Fibroblast of upper back skin (primary cell): ENCODE results near the gene ETS1.

Experiments
- DNase-seq: peaks from one replicate; pipeline ENCODE4 v3.0.0-alpha.2; 2013

Gene ETS1

DNA sequence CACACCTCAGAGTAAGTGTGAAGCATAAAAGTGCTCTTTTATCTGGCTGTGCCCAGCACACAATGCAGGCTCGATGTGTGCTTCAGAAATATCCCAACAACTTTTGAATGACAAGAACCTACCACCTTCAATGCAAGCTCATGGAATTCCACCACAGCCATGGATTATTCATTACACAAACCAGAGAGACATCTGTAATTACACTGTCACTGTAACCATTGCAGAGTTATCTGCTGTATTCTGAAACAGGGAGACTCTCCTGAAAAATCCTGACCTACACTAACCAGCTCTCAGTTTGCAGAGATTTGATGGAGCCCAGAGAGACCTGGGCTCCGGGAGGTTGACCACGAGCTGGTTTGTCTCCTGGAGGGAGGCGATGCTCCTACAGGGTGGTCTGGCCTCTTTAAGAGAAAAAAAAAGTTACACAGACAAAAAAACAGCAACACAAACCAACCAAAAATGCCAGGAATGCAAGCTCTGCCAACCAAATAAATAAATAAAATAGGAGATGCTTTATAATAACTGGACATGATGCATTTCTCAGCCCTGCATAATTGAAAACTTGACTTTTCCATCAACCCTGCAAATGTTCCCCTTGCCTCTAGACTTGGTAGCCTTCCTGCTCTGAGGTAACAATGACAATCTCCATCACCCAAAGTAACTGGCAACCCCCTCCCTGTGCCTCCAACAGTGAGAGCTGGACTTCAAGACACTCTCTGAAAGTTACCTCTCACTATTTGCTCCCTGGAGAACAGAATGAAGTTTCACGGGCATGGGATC, 69.7 kb downstream of the ETS1 start:
- peak; percentile 70 for DNase-seq

DNA sequence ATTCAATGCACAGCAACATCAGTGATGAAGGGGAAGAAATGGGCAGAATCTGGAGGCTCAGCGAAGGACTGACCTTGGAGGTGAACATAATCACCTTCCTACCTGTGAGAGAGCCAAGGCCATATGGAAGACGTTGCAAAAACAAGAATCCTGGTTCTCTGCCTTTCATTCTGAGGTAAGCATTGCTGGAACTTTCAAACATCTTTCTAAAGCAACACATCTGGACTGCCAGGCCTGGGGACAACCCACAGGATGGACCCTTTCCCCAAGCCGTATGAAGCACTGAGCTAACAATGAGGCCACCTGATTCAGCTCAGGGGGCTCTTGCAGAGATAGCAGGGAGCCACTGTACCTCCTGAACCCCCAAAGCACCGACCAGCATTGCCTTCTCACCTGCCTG, 70.5 kb downstream of the ETS1 start:
- no peak for DNase-seq

DNA sequence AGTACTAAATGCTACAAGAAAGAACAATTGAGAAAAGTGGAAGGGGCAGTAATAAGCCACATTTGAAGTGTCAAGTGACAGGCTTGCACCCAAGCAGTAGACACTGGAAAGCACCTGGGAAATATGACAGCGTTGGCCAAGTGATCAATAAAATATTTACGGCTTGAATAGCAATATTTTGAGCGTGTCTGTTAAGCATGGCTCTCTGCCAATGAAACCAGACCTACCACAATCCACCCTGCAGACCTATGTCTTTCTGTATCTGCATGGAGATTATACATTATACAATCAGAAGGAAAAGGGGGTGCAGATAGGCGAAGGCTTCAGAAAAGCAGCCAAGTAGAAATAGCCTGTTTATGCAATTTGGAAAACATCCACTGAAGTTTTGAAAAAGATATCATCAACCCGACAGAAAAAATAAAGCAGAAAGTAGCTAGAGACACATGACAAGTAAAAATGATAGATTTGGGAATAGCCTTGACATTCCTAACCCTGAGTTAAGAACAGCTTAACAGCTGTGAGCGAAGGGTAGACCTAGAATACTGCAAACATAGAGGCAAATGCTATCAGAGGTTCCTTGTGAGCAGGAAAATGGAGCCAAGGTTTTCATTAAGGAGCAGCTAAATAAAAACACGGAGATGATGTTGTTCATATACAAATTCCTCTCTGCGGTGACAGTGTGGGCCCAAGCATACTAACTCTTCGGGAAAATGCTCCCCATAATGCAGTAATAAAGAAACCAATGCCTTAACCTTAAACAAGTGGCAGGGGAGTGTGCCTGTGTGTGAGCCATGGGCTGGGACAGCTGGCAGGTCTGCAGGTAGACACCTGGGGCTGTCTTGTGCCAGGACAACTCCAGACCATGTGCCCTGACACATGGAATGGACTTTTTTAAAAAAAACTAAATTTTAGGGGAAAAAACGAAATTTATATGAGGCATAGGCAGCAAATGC, 71.3 kb downstream of the ETS1 start:
- DNase-seq, result no peak

DNA sequence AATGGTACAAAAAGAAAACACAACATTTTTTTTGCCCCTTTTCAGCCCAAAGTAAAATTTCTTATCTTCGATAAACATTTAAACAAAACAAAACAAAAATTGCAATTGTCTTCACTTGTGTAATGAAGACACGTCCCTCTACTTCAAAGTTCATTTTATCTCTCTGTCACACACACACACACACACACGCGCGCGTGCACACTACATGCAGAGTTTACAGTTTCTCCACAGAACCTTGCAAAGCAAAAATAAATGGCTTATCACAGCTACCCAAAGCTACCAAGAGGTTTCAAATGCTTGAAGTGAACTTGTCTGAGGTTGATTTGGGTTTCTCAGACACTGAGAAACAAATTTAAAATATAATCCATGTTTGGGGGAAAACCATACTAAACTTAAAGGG, 72.3 kb downstream of the ETS1 start:
- no peak for DNase-seq

DNA sequence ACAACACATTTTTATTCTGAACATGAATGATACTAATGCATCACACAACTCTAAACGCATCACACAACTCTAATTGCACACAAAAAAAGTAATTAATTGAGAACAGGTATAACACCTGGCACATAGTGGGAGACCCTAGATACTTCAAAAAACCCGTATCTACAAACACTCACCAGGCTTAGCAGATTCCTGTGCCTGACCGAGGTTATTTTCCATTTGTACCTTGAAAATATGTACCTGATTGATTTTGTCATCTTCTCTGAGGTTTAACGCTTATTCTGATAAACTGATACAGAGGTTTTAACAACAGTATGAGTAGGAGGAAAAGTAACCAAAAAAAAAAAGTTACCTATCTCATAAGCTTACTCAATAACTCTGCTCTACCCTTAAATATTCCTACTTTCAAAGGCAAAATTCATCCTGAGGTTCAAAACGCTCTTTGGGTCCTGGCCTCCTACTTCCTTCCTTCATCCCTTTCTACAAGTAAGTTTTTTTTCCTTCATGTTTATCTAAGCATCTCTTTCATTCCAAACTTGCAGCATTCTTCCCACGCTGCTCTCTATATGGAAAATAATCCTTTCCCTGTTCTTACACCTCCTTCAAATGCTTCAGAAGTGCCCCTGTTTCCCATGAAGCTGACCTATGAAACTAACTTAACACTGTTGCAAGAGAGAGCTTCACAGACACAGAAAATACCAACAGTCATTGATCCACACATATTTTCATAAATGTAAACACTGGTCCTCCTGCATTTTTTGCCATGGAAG, 73.3 kb downstream of the ETS1 start:
- DNase-seq, result no peak

DNA sequence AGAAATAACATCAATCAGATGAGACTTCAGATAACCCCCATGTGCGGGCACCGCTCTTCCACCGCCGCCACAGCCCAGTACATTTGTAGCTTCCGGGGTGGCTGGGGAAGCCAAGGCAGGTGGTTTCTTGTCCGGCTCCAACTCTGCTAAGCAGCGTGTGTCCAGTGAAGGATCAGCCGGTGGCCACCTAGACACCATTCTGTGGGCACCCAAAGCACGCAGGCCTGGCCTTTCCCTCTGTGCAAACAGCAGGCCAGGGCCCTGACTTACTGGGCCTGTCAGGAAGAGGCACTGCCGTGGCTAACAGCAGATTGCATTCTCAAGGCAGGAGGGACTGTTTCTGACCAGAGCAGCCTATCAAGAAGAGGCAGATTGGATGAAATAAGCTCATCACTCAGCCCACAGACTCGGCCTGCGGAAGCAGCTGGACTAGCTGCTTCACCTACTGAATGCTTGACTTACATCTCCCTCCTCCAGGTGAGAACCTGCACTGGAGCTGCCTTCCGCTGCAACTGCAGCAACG, 74.8 kb downstream of the ETS1 start:
- no peak for DNase-seq

DNA sequence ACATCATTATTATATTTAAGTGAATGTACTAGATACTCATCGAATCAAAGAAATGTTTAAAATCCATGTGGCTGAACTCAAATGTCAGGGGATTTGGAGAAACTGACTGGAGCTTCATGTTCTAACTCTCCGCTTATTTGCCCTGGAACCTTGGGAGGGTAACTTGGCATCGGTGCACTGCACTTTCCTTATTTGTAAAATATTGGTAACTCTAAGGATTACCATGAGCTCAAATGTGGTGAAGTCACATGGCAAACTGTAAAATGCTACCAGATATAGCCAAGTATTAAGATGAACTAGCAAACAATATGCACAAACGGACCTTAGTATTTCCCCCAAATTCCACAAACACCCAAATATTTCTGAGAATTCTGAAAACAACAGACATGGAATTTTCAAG, 75.6 kb downstream of the ETS1 start:
- no peak for DNase-seq

DNA sequence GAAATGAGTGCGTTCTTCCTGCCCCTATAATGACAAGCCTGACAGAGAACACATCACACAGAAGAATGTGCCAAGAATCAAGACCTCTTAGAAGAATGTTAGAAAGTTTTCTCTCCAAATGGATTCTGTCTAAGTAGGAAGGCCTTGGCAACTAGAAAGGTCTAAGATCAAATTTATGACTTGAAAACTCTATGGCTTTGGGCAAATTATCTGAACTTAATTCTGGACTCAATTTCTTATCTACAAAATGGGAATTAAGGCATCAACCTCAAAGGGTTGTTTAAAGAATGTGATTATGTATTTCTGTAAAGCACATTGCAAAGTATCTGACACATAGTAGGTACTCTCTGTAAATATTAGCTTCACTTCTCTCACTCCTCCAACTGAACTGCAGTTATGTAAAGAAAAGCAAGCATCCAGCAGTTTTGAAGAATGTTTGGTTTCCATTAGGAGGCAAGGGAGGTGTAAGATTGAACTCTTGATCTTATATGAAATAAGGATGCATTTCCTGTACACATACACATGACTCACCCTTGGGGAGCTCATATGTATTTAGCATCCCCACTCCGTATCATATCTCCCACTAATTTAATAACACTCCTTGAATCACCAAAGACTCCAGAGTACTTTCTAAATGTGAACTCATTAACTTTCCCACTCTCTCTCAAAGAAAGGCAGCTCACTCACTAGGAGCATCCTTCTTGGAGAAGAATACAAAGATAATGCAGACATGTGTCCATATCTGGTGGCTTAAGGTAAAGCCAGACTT, 77.6 kb downstream of the ETS1 start:
- DNase-seq, result no peak

DNA sequence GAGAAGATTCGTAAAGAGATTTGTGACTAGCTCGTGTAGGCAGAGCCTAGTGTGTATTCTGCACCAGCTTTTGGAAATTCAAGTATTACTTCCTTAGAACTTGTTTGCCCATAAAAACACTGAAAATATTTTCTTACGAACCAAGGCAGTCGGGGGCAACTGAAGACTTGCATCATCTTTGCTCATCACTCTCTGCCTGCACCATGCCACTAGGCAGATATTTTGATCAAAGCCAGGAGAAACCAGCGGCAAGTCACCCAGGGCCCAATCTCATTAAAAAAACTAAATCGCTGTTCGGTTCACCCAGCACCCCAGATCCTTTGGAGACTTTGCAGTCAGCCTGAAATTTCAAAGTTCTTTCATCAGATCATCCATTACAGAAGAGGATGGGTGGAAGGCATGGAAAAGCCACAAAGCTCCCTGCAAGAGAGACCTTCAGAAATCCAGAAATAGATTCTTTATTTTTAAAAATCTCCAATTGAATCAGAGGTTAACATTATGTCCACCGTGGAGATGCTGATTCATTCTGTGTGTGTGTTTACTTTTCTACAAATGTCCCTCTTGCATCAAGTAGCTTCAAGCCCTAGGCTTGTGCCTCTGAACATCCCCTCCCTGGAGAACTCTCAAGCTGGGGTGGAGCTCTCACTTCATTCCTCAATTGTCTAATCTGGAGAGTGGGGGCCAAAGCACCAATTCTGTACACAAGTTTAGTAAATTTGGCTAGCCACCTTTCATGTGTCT, 78.4 kb downstream of the ETS1 start:
- peak; percentile 61 for DNase-seq

DNA sequence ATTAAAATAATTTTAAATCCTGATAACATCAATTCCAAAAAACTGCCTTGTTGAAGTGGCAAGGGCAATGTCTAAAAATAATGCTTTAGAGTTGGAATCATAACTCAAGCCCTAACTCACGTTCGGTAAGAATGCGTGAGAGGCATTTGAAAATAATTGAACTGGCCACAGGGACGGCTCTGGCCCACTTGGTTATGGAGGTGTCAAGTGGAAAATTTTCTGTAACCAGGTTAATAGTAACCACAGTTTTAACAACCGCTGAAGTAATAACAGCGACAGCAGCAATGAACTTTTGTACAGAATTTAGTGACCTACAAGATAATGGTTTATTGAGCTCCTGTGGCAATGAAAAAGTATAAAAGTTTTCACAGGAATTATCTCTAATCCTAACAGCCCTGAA, 79.4 kb downstream of the ETS1 start:
- no peak for DNase-seq

DNA sequence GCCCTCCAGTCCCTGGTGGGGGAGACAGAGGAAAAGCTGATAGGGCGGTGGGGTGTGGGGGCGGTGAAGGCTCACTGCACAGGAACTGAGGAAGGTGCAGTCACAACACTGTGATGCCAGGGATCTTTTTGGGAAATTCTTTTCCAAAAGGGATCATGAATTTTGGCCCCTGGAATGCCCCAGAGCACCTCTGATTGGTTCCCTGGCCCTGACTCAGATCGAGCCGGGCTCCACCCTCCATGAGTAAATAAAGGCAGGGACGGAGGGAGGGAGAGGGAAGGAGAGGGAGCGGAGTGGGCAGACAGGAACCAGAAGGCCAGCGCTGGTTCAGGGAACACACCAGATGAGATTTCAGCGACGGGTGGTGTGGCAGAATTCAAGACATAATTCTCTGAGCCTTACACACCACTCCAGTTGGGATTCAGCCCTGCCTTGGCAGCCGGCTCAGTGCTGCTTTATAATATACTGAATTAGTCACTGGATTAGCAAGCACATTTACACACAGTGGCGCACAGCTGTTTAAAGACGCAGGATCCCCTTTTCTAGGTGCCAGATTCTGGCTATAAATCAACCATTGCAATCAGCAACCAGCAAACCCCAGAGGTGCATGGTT, 80.3 kb downstream of the ETS1 start:
- DNase-seq, result peak; percentile 97

DNA sequence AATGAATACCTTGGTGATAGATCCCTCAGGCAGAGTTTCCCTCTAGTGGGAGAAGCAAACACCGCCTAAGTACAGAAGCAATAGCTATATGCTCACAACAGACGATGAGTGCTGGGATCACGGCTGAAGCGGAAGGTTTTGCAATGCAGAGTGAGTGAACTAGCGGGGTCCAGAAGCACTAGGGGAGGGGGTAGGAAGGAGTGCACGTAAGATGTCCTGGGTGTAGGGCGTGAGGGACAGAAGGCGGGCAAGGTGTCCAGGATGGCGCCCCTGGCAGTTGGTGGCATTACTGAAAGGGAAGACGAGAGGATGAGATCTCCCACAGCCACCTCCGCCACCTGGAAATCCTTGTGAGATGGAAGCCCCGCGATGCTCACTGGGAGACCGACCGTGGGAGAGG, 81.0 kb downstream of the ETS1 start:
- DNase-seq, result no peak

DNA sequence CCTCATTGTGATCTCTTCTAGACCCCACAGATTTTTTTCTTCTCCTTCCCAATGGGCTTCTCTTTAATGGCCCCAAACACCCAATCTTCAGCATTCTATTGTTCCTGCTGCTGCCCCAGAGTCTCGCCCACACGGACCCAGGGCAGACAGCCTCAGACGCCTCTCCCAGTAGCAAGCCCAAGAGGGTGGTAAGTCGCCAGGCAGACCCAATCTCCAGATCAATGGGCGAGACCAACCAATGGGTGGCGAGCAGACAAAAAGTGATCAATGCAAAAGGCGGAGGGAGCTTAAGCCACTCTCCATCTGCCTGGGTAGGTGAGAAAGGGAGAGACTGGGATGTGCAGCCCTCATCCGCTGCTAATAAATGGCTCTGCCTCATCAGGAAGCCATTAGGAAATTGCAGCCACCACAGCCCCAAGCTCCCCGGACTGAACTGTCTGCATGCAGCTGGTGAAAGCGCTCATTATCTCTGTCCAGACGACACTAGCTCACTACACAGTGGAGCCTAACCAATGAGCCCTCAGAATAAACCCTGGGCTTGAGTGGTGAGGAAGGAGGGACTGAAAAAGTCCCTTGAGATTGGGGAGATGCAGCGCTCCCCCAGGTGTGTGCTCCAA, 81.8 kb downstream of the ETS1 start:
- DNase-seq, result no peak

DNA sequence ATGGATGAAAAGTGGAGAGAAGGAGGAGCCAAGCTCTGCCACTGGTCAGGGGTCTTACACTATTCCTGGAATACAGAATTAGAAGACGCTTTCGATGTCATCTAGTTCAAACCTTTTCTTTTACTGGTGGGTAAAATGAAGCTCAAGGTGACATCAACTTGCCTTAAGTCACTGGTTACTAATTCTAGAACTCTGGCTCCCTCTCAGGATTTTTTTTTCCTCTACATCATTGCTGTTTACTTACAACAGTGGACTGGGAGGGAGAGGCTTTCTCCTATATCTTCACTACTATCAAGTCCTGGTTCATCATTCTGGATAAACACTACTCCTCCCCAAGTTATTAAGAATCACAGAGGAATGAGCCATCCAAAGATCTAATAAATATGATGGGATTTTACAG, 82.9 kb downstream of the ETS1 start:
- no peak for DNase-seq

DNA sequence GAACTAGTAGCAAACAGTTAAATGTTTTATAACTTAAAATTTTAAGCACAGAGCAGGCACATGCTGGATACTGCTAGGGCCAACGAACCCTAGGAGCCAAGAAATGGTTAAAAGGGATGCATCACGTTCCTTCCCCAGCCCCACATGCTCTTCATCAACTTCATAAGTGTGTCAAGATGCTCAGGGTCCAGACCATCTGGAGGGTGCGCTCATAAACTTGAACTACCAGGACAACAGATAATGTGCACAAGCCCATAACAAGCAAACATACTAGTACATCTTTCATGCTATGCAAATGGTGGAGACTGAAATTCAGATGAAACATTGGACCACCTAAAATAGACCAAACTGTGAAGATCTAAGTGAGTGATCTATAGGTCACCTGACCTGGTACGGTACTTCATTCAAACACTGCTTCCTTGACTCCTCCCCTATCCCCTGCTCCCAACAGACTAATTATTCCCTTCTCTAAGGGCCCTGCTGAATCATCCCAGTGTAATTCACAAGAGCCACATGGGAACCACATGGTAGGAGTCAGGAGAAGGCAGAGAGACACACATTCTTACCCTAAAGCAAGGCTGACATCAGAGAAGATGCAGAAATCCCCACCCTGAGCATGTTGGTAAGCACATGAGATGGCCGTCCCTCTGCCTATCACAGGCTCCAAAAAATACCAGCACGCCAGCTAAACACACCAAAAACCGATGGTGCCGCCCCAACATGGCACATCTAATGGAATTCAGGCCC, 83.9 kb downstream of the ETS1 start:
- peak; percentile 96 for DNase-seq

DNA sequence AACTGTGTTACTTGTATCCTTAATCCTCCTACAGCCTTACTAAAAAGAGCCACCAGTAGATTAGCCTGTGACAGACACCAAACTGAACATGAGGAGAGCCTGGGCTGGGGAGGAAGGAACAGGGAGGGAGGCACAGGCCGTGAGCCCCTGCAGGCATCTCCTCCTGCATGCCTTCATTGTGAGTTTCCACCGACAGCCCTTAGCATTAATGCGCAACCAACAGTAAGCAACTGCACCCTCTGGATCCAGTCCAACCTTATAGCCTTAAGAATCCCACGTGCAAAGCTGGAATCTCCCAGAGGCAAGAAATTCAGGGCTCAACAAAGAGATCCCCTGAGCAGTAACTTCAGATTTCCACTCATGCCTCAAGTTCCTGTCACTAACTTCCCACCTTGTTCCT, 84.6 kb downstream of the ETS1 start:
- DNase-seq, result peak; percentile 96

DNA sequence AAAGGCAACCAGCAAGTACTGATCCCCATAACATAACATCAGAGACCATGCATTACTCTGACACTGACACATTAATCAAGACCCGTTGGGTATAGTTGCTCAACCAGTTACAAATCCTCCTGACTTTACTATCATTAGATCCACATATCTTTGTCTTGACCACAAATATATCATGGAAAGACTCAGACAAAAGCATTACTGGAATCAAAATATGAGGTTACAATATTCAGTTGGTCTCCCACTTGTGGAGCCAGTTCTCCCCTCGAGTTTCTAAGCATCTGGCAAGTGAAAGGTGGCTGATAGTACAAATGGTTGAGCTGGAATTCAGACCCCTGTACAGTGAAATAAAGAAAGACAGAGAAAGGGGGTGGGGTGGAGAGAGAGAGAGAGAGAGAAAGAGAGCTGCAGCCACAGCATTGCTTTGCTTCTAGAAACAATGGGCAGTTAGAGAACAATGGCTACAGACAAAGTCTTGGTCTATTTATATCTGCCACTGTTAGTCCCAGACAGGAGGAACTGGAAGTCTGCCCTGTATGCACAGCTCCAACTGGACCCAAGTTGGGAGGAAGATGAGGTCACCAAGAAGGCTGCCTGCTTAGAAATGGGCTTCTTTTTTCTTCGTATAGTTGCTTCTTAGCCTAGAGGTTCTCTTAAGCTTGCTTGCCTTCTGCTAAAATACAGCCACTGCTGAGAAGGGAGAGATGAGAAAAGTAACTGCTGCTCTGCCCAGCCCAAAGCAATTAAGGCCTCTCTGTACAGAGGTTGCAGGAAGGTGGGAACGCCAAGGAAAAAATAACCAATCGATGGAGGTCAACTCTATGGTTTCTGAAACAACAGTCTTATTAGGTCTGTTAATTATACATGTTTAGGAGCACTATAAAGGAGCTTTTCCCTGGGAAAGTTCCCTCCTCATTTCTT, 85.5 kb downstream of the ETS1 start:
- DNase-seq, result peak; percentile 91

DNA sequence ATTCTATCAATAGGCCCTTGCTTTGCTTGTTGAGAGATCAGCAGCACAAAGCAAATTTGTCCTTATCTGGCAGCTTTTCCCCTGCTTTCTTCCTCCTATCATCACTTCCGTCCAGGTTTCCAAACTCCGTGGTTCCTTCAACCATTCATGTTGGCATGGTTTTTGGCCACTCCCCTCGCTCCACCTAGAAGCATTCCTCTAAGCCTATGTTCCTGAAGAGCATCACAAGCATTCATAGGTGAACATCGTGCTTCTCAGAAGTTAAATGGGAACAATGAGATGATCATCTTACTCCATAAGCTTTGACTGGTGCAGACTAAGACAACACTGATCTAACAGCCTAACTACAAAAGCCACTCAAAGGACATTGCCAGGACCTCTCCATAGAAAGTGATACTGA, 86.3 kb downstream of the ETS1 start:
- DNase-seq, result no peak

DNA sequence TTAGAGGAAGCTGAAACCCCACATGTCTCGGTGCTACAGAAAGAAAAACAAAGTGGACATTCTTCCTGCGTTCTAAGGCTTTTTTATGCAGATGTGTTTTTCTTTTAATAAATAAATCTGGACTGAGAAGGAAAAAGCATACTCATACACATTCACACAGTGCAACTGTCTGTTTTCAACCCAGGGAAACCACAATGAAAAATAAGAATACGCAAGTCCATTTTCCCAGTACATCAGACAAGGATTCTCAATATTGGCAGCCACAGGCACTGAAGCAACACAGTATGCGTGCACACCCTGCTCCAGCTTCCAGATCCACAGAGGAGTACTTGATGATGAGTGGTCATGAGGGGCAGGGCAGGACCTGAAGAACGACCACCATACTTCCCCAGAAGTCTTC, 86.9 kb downstream of the ETS1 start:
- no peak for DNase-seq
